ENCODE measurements around the gene STARD3NL.

DNA sequence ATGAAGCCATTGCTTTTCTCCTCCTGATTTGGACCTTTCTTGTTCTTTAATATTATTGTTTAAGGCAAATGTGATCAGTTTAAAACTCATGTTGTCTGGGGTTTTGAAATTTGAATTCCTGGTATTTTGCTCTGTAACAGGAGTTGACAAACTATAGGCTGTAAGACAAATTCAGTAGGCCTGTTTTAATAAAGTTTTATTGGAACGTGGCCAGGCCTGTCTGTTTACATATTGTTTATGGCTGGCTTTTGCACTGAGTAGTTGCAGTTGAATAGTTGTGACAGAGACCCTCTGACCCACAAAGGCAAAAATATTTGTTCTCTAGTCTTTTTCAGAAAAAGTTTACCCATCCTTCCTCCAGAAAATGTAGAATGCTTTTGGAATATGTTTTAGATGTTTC lies 29.8 kb downstream of the STARD3NL start:
- TF ChIP-seq, protein P1, sequence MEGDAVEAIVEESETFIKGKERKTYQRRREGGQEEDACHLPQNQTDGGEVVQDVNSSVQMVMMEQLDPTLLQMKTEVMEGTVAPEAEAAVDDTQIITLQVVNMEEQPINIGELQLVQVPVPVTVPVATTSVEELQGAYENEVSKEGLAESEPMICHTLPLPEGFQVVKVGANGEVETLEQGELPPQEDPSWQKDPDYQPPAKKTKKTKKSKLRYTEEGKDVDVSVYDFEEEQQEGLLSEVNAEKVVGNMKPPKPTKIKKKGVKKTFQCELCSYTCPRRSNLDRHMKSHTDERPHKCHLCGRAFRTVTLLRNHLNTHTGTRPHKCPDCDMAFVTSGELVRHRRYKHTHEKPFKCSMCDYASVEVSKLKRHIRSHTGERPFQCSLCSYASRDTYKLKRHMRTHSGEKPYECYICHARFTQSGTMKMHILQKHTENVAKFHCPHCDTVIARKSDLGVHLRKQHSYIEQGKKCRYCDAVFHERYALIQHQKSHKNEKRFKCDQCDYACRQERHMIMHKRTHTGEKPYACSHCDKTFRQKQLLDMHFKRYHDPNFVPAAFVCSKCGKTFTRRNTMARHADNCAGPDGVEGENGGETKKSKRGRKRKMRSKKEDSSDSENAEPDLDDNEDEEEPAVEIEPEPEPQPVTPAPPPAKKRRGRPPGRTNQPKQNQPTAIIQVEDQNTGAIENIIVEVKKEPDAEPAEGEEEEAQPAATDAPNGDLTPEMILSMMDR (optimal IDR thresholded peaks at IDR 0.05 in 1 of 3, IDR thresholded peaks at IDR 0.05 in 1 of 3, conservative IDR thresholded peaks at IDR 0.05 in 1 of 3; ENCODE audit: extremely low read depth in 1 of 3, insufficient read depth in 2 of 3, low read length in 3 of 3): no peak
- no peak for TF ChIP-seq EZH2 (IDR thresholded peaks at IDR 0.05; ENCODE audit: low read length)

Data from keratinocyte (primary cell).